Thyroid gland (tissue), 4 donors: ENCODE results near the gene HPCAL1.

ENCODE experiments used
- CTCF ChIP-seq, 6 experiments: fragments of 200-600 bp in 3 of 6; fragments of 450-650 bp in 3 of 6; sonication (generic) in 3 of 6; IDR thresholded peaks; one replicate each; pipeline ENCODE4 v1.5.1; 2016 to 2019; ENCODE audit warnings: antibody characterized with exemption in 6 of 6, mild to moderate bottlenecking in 2 of 6, inconsistent platforms in 1 of 6, moderate library complexity in 1 of 6
- POLR2A ChIP-seq, 2 donors: fragments of 450-650 bp; IDR thresholded peaks; one replicate each; pipeline ENCODE4 v1.6.1; 2017; ENCODE audit warnings: antibody characterized with exemption in 2 of 2, mild to moderate bottlenecking in 2 of 2, moderate library complexity in 1 of 2

- no peak for TF ChIP-seq POLR2A (IDR thresholded peaks at IDR 0.05)
- TF ChIP-seq CTCF (IDR thresholded peaks at IDR 0.05), result no peak
These were observed 48.9 kb upstream of the HPCAL1 start for GRCh38 chr2:10253596-10254372.
